ENCODE measurements around the gene RNF145. TPM values are rescaled to one million over a fixed set of nuclear protein-coding genes. Genes with fewer than 3 reads are reported as not detected.
"Not testable (repeated sequence)": the region's sequence is repeated elsewhere in the genome, so short reads cannot be mapped to it uniquely, and the experiment has no call there.

The RNF145 gene
- total RNA-seq, 1 donor from 2014 or later, result 71.0 TPM

DNA sequence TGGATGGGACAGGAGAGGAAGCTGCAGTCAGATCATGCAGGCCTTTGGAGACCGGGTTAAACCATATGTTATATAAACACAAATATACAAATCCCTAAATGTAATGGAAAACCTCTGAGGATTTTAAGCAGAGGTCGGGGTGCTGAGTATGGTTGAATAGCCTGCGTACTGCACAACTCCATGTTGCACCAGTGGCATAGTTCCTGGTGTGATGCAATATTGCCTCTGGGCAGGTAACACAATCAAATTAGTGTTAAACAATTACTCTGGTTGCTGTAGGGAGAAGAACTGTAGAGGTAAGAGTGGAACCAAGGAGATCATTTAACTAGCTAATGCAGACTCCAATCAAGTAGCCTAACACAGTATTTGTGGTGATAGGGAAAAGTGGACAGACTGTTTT lies 21.3 kb upstream of the RNF145 start:
- no peak for DNase-seq
- Mint-ChIP-seq H3K27me3 (ENCODE audit: unreplicated experiment) (peaks cover 4% of the 10 kb centered on the region), H3K4me3 (ENCODE audit: unreplicated experiment) (no peak overlapping the region), H3K4me1 (ENCODE audit: low read depth, unreplicated experiment) (peaks cover 3% of the 10 kb centered on the region), H3K36me3 (ENCODE audit: unreplicated experiment) (peaks cover 4% of the 10 kb centered on the region), H3K9me3 (ENCODE audit: unreplicated experiment) (no peaks in the 10 kb centered on the region), H3K27ac (ENCODE audit: unreplicated experiment) (no peak overlapping the region)
- TF ChIP-seq, protein P1, sequence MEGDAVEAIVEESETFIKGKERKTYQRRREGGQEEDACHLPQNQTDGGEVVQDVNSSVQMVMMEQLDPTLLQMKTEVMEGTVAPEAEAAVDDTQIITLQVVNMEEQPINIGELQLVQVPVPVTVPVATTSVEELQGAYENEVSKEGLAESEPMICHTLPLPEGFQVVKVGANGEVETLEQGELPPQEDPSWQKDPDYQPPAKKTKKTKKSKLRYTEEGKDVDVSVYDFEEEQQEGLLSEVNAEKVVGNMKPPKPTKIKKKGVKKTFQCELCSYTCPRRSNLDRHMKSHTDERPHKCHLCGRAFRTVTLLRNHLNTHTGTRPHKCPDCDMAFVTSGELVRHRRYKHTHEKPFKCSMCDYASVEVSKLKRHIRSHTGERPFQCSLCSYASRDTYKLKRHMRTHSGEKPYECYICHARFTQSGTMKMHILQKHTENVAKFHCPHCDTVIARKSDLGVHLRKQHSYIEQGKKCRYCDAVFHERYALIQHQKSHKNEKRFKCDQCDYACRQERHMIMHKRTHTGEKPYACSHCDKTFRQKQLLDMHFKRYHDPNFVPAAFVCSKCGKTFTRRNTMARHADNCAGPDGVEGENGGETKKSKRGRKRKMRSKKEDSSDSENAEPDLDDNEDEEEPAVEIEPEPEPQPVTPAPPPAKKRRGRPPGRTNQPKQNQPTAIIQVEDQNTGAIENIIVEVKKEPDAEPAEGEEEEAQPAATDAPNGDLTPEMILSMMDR (IDR thresholded peaks at IDR 0.05; ENCODE audit: partially characterized antibody, unreplicated experiment), result no peak

DNA sequence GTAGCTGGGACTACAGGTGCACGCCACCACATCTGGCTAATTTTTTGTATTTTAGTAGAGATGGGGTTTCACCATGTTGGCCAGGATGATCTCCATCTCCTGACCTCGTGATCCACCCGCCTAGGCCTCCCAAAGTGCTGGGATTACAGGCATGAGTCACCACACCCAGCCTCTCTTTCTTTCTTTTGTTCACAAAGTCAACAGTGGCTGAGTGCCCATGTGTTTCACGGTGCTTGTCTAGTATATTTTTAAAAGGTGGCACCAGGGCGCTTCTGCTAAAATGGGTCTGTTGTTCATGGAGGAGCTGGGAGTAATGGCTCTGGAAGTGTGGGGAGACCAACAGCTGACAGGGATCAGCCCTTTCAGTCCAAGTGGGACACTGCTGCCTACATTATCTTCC lies 18.7 kb upstream of the RNF145 start:
- not testable (repeated sequence) for H3K36me3 Mint-ChIP-seq (ENCODE audit: unreplicated experiment); H3K27me3 Mint-ChIP-seq (ENCODE audit: unreplicated experiment)

DNA sequence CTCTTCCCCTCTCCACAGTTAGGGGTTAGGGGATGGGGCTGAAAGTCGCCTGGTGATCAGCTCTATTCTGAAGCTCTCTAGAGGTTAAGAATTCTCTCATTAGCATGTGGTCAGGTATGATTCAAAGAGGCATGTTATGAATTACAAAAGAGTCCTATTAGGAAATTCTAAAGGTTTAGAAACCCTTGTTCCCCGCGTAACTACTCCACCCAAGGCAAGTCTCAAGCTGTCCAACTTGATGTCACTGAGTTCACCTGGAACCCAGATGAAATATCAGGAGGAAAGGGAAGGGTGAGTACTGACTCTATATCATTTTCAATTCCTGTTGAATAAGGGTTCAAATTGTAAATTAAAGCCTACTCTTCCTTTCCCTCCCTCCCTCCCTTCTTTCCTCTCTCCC lies 18.1 kb upstream of the RNF145 start:
- peaks cover 7% of the 10 kb centered on the region for H3K27me3 Mint-ChIP-seq (ENCODE audit: unreplicated experiment)
- no peaks in the 10 kb centered on the region for H3K9me3 Mint-ChIP-seq (ENCODE audit: unreplicated experiment)
- no peak overlapping the region for H3K4me3 Mint-ChIP-seq (ENCODE audit: unreplicated experiment)
- H3K4me1 Mint-ChIP-seq (ENCODE audit: low read depth, unreplicated experiment), result peaks cover 3% of the 10 kb centered on the region
- no peak for DNase-seq
- no peak overlapping the region for H3K27ac Mint-ChIP-seq (ENCODE audit: unreplicated experiment)
- TF ChIP-seq, protein P1 (IDR thresholded peaks at IDR 0.05; ENCODE audit: partially characterized antibody, unreplicated experiment), result no peak
- H3K36me3 Mint-ChIP-seq (ENCODE audit: unreplicated experiment), result peaks cover 4% of the 10 kb centered on the region

More for the DNA sequence above, 18.7 kb upstream of the RNF145 start:
- not testable (repeated sequence) for H3K9me3 Mint-ChIP-seq (ENCODE audit: unreplicated experiment); H3K27ac Mint-ChIP-seq (ENCODE audit: unreplicated experiment); H3K4me3 Mint-ChIP-seq (ENCODE audit: unreplicated experiment); DNase-seq; H3K4me1 Mint-ChIP-seq (ENCODE audit: low read depth, unreplicated experiment)

DNA sequence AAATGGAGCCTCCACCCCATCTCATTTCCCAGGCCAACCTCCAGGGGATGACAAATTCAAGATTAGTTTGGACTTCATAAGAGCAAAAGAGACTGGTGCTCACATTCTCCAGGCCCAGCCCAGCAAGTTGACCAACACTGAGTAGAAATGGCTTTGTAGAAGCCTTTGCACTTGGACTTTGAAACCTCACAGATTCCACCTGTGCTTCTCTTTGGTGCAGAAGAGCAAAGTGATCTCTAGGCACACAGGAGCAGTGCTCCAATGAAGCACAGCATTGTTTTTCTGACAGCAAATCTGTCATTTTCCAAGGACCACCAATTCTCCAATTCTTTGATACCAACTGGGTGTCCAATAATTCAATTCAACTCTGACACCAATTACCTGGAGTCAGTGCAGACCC lies 17.1 kb upstream of the RNF145 start:
- H3K9me3 Mint-ChIP-seq (ENCODE audit: unreplicated experiment), result peaks cover 2% of the 10 kb centered on the region
- TF ChIP-seq, protein P1 (IDR thresholded peaks at IDR 0.05; ENCODE audit: partially characterized antibody, unreplicated experiment), result no peak
- peaks cover 3% of the 10 kb centered on the region for H3K4me1 Mint-ChIP-seq (ENCODE audit: low read depth, unreplicated experiment)
- no peak for DNase-seq
- no peak overlapping the region for H3K27ac Mint-ChIP-seq (ENCODE audit: unreplicated experiment)
- H3K36me3 Mint-ChIP-seq (ENCODE audit: unreplicated experiment), result peaks cover 4% of the 10 kb centered on the region
- H3K27me3 Mint-ChIP-seq (ENCODE audit: unreplicated experiment), result peaks cover 10% of the 10 kb centered on the region
- no peak overlapping the region for H3K4me3 Mint-ChIP-seq (ENCODE audit: unreplicated experiment)

DNA sequence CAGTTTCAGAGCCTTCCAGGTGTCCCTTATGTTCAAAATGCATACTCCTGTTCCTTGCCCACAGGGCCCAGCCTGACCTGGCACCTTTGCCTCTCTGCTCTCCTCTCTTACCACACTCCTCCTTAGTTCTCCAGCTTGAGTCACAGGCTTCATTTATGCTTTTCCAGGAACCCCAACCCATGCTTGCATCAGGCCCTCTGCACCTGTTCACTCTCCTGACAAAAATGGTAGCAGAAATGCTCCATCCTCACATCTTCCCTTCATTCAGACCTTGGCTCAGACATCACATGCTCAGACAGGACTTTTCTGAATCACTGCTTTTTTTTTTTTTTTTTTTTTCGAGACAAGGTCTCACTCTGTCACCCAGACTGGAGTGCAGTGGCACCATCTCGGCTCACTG lies 15.1 kb upstream of the RNF145 start:
- H3K27me3 Mint-ChIP-seq (ENCODE audit: unreplicated experiment), result peaks cover 10% of the 10 kb centered on the region
- H3K9me3 Mint-ChIP-seq (ENCODE audit: unreplicated experiment), result peaks cover 2% of the 10 kb centered on the region
- H3K36me3 Mint-ChIP-seq (ENCODE audit: unreplicated experiment), result peaks cover 4% of the 10 kb centered on the region
- TF ChIP-seq, protein P1 (IDR thresholded peaks at IDR 0.05; ENCODE audit: partially characterized antibody, unreplicated experiment), result no peak
- H3K27ac Mint-ChIP-seq (ENCODE audit: unreplicated experiment), result no peak overlapping the region
- H3K4me1 Mint-ChIP-seq (ENCODE audit: low read depth, unreplicated experiment), result no peaks in the 10 kb centered on the region
- no peak overlapping the region for H3K4me3 Mint-ChIP-seq (ENCODE audit: unreplicated experiment)
- no peak for DNase-seq

GRCh38 chr5:159223469-159223868 lies 14.1 kb upstream of the RNF145 start:
- H3K9me3 Mint-ChIP-seq (ENCODE audit: unreplicated experiment), result peaks cover 2% of the 10 kb centered on the region
- H3K36me3 Mint-ChIP-seq (ENCODE audit: unreplicated experiment), result peaks cover 4% of the 10 kb centered on the region
- no peak overlapping the region for H3K4me3 Mint-ChIP-seq (ENCODE audit: unreplicated experiment)
- H3K4me1 Mint-ChIP-seq (ENCODE audit: low read depth, unreplicated experiment), result no peaks in the 10 kb centered on the region
- no peak for DNase-seq
- H3K27ac Mint-ChIP-seq (ENCODE audit: unreplicated experiment), result no peak overlapping the region
- TF ChIP-seq, protein P1 (IDR thresholded peaks at IDR 0.05; ENCODE audit: partially characterized antibody, unreplicated experiment), result no peak
- H3K27me3 Mint-ChIP-seq (ENCODE audit: unreplicated experiment), result peaks cover 10% of the 10 kb centered on the region
